SK-N-MC (cell line): ENCODE data around the gene ITGB3.

Experiments used
- EZH2 ChIP-seq: fragments of 200-600 bp; sonication (generic); IDR thresholded peaks from one replicate; pipeline ENCODE4 v1.6.1; 2017; ENCODE audit warnings: antibody characterized with exemption
- FOXP2 ChIP-seq: optimal IDR thresholded peaks from 2 replicates; pipeline ENCODE3; 2011; ENCODE audit warnings: mild to moderate bottlenecking, moderate library complexity; ENCODE audit not compliant: insufficient read depth; ENCODE audit errors: extremely low read length, control extremely low read depth
- POLR2AphosphoS5 ChIP-seq: IDR thresholded peaks from 2 replicates; pipeline ENCODE4 v1.6.1; 2012; ENCODE audit warnings: mild to moderate bottlenecking, low read depth, low read length, borderline replicate concordance

- TF ChIP-seq POLR2AphosphoS5 (no peak), EZH2 (no peak), FOXP2 (no peak)
These were observed 24.3 kb downstream of the ITGB3 start for GRCh38 chr17:47277921-47278320.
